ENCODE data around the gene MYL5.
A peak's percentile ranks its signal among the peaks of the same experiment; 100 is the strongest.

MYL5 gene

GRCh38 chr4:679629-680028 is 5.3 kb downstream of the MYL5 start:
- Histone ChIP-seq H2BK120ac (ENCODE audit: insufficient read depth, low read length, poor library complexity) (no peak overlapping the region), H3K4ac (ENCODE audit: low read depth, low read length) (no peak overlapping the region), H2AFZ (ENCODE audit: insufficient read depth, low read length, poor library complexity) (no peak overlapping the region), H3K36me3 (ENCODE audit: control insufficient read depth in 1 of 2, insufficient read depth in 2 of 2, low read length in 2 of 2) (no peaks in the 10 kb centered on the region), H4K8ac (ENCODE audit: low read depth, low read length) (no peak overlapping the region), H3K4me1 (ENCODE audit: control insufficient read depth in 1 of 2, insufficient read depth in 2 of 2, low read length in 2 of 2) (peaks cover 18 to 25% of the 10 kb centered on the region in 2 experiments), H3K14ac (ENCODE audit: low read length) (no peak overlapping the region), H4K91ac (ENCODE audit: low read depth, low read length) (no peak overlapping the region), H4K12ac (ENCODE audit: low read depth, low read length) (no peak overlapping the region), H3K79me1 (ENCODE audit: low read length) (peaks cover 4% of the 10 kb centered on the region), H3K9ac (ENCODE audit: low read length) (no peak overlapping the region), H2BK5ac (ENCODE audit: low read depth, low read length, poor library complexity) (no peak overlapping the region), H3K9me3 (ENCODE audit: insufficient read depth, low read depth, low read length) (peaks cover under 1% of the 10 kb centered on the region), H3K18ac (ENCODE audit: low read length) (no peak overlapping the region), H2BK12ac (ENCODE audit: low read length) (no peak overlapping the region), H3K4me3 (ENCODE audit: low read depth, low read length) (no peak overlapping the region), H3K4me2 (ENCODE audit: low read length) (no peak overlapping the region), H3K79me2 (ENCODE audit: control insufficient read depth, insufficient read depth, low read length, poor library complexity) (peaks cover 5% of the 10 kb centered on the region), H3K27ac (ENCODE audit: low read depth, low read length) (no peak overlapping the region), H3K27me3 (ENCODE audit: insufficient read depth, low read length) (no peaks in the 10 kb centered on the region), H3K23ac (ENCODE audit: low read length) (no peak overlapping the region), H2AK5ac (ENCODE audit: low read length) (no peak overlapping the region)
- WGBS (ENCODE audit: extremely low coverage, insufficient coverage, insufficient read length) = no CpG with 5 or more reads among the region's 11 CpGs
- peak in 1 of 2 donors; percentile 18 for DNase-seq

GRCh38 chr4:680091-680490 is 5.7 kb downstream of the MYL5 start:
- no peak overlapping the region for H2BK5ac ChIP-seq (ENCODE audit: low read depth, low read length, poor library complexity)
- H3K23ac ChIP-seq (ENCODE audit: low read length) = no peak overlapping the region
- no peaks in the 10 kb centered on the region for H3K79me1 ChIP-seq (ENCODE audit: low read length)
- H3K27me3 ChIP-seq (ENCODE audit: insufficient read depth, low read length) = no peaks in the 10 kb centered on the region
- no peak overlapping the region for H4K12ac ChIP-seq (ENCODE audit: low read depth, low read length)
- peaks cover 2% of the 10 kb centered on the region for H3K9me3 ChIP-seq (ENCODE audit: insufficient read depth, low read depth, low read length)
- DNase-seq = no peak
- H3K18ac ChIP-seq (ENCODE audit: low read length) = no peak overlapping the region
- no peak overlapping the region for H3K14ac ChIP-seq (ENCODE audit: low read length)
- H2BK12ac ChIP-seq (ENCODE audit: low read length) = no peak overlapping the region
- H4K91ac ChIP-seq (ENCODE audit: low read depth, low read length) = no peak overlapping the region
- H2AK5ac ChIP-seq (ENCODE audit: low read length) = peak overlapping the region; percentile 15
- no peak overlapping the region for H3K9ac ChIP-seq (ENCODE audit: low read length)
- H3K27ac ChIP-seq (ENCODE audit: low read depth, low read length) = no peak overlapping the region
- no peak overlapping the region for H3K4me3 ChIP-seq (ENCODE audit: low read depth, low read length)
- peaks cover under 1% of the 10 kb centered on the region for H3K79me2 ChIP-seq (ENCODE audit: control insufficient read depth, insufficient read depth, low read length, poor library complexity)
- H3K36me3 ChIP-seq (ENCODE audit: control insufficient read depth in 1 of 2, insufficient read depth in 2 of 2, low read length in 2 of 2) = no peaks in the 10 kb centered on the region
- no peak overlapping the region for H2BK120ac ChIP-seq (ENCODE audit: insufficient read depth, low read length, poor library complexity)
- peaks cover 15 to 21% of the 10 kb centered on the region in 2 experiments for H3K4me1 ChIP-seq (ENCODE audit: control insufficient read depth in 1 of 2, insufficient read depth in 2 of 2, low read length in 2 of 2)
- H2AFZ ChIP-seq (ENCODE audit: insufficient read depth, low read length, poor library complexity) = no peak overlapping the region
- H3K4me2 ChIP-seq (ENCODE audit: low read length) = no peak overlapping the region
- no peak overlapping the region for H3K4ac ChIP-seq (ENCODE audit: low read depth, low read length)
- H4K8ac ChIP-seq (ENCODE audit: low read depth, low read length) = no peak overlapping the region
- WGBS (ENCODE audit: extremely low coverage, insufficient coverage, insufficient read length) = no CpG with 5 or more reads among the region's 9 CpGs

GRCh38 chr4:680551-680927 is 6.2 kb downstream of the MYL5 start:
- no peak overlapping the region for H4K12ac ChIP-seq (ENCODE audit: low read depth, low read length)
- H3K4me1 ChIP-seq (ENCODE audit: control insufficient read depth in 1 of 2, insufficient read depth in 2 of 2, low read length in 2 of 2) = peaks cover 11 to 17% of the 10 kb centered on the region in 2 experiments
- H2AFZ ChIP-seq (ENCODE audit: insufficient read depth, low read length, poor library complexity) = no peak overlapping the region
- no peak overlapping the region for H3K18ac ChIP-seq (ENCODE audit: low read length)
- H3K4me3 ChIP-seq (ENCODE audit: low read depth, low read length) = no peak overlapping the region
- H3K27me3 ChIP-seq (ENCODE audit: insufficient read depth, low read length) = no peaks in the 10 kb centered on the region
- no peaks in the 10 kb centered on the region for H3K36me3 ChIP-seq (ENCODE audit: control insufficient read depth in 1 of 2, insufficient read depth in 2 of 2, low read length in 2 of 2)
- H3K4me2 ChIP-seq (ENCODE audit: low read length) = peak overlapping the region; percentile 84
- no peak overlapping the region for H3K23ac ChIP-seq (ENCODE audit: low read length)
- H3K4ac ChIP-seq (ENCODE audit: low read depth, low read length) = no peak overlapping the region
- no peak overlapping the region for H2AK5ac ChIP-seq (ENCODE audit: low read length)
- no peak overlapping the region for H2BK12ac ChIP-seq (ENCODE audit: low read length)
- peak overlapping the region; percentile 77 for H4K8ac ChIP-seq (ENCODE audit: low read depth, low read length)
- H2BK5ac ChIP-seq (ENCODE audit: low read depth, low read length, poor library complexity) = no peak overlapping the region
- no peaks in the 10 kb centered on the region for H3K79me2 ChIP-seq (ENCODE audit: control insufficient read depth, insufficient read depth, low read length, poor library complexity)
- peak in 1 of 2 donors; percentile 2 for DNase-seq
- H3K27ac ChIP-seq (ENCODE audit: low read depth, low read length) = no peak overlapping the region
- no peak overlapping the region for H3K9ac ChIP-seq (ENCODE audit: low read length)
- H3K14ac ChIP-seq (ENCODE audit: low read length) = no peak overlapping the region
- peaks cover 2% of the 10 kb centered on the region for H3K9me3 ChIP-seq (ENCODE audit: insufficient read depth, low read depth, low read length)
- H4K91ac ChIP-seq (ENCODE audit: low read depth, low read length) = peak overlapping the region; percentile 36
- no peak overlapping the region for H2BK120ac ChIP-seq (ENCODE audit: insufficient read depth, low read length, poor library complexity)
- no CpG with 5 or more reads among the region's 17 CpGs for WGBS (ENCODE audit: extremely low coverage, insufficient coverage, insufficient read length)
- no peaks in the 10 kb centered on the region for H3K79me1 ChIP-seq (ENCODE audit: low read length)

- Histone ChIP-seq H3K27ac (ENCODE audit: low read depth, low read length) (no peak overlapping the region), H3K4me1 (ENCODE audit: control insufficient read depth in 1 of 2, insufficient read depth in 2 of 2, low read length in 2 of 2) (peaks cover 7 to 15% of the 10 kb centered on the region in 2 experiments), H4K91ac (ENCODE audit: low read depth, low read length) (peak overlapping the region; percentile 36), H3K14ac (ENCODE audit: low read length) (no peak overlapping the region), H2AK5ac (ENCODE audit: low read length) (no peak overlapping the region), H4K12ac (ENCODE audit: low read depth, low read length) (peak overlapping the region; percentile 36), H2BK120ac (ENCODE audit: insufficient read depth, low read length, poor library complexity) (no peak overlapping the region), H3K4me3 (ENCODE audit: low read depth, low read length) (peak overlapping the region; percentile 66), H2AFZ (ENCODE audit: insufficient read depth, low read length, poor library complexity) (no peak overlapping the region), H2BK12ac (ENCODE audit: low read length) (no peak overlapping the region), H3K27me3 (ENCODE audit: insufficient read depth, low read length) (no peaks in the 10 kb centered on the region), H3K9ac (ENCODE audit: low read length) (no peak overlapping the region), H3K79me2 (ENCODE audit: control insufficient read depth, insufficient read depth, low read length, poor library complexity) (no peaks in the 10 kb centered on the region), H4K8ac (ENCODE audit: low read depth, low read length) (peak overlapping the region; percentile 77), H3K79me1 (ENCODE audit: low read length) (no peaks in the 10 kb centered on the region), H3K9me3 (ENCODE audit: insufficient read depth, low read depth, low read length) (peaks cover 2% of the 10 kb centered on the region), H3K36me3 (ENCODE audit: control insufficient read depth in 1 of 2, insufficient read depth in 2 of 2, low read length in 2 of 2) (no peaks in the 10 kb centered on the region), H3K4ac (ENCODE audit: low read depth, low read length) (no peak overlapping the region), H3K23ac (ENCODE audit: low read length) (no peak overlapping the region), H3K4me2 (ENCODE audit: low read length) (peak overlapping the region; percentile 84), H3K18ac (ENCODE audit: low read length) (no peak overlapping the region), H2BK5ac (ENCODE audit: low read depth, low read length, poor library complexity) (no peak overlapping the region)
- peak in 1 of 2 donors; percentile 48 for DNase-seq
- WGBS (ENCODE audit: extremely low coverage, insufficient coverage, insufficient read length) = no CpG with 5 or more reads among the region's 62 CpGs
These were observed 6.7 kb downstream of the MYL5 start for GRCh38 chr4:680928-681645.

All from trophoblast cell (in vitro differentiated cells and primary cell).